NCI-H1048 (cell line): ENCODE results near the gene RERG.
A peak's percentile ranks its signal among the peaks of the same experiment; 100 is the strongest.
"Not testable (repeated sequence)": the region's sequence is repeated elsewhere in the genome, so short reads cannot be mapped to it uniquely, and the experiment has no call there.

Source experiments
- DNase-seq: peaks from one replicate; lab custom pipeline; 2025; lab: John Stamatoyannopoulos, UW

The RERG gene

DNA sequence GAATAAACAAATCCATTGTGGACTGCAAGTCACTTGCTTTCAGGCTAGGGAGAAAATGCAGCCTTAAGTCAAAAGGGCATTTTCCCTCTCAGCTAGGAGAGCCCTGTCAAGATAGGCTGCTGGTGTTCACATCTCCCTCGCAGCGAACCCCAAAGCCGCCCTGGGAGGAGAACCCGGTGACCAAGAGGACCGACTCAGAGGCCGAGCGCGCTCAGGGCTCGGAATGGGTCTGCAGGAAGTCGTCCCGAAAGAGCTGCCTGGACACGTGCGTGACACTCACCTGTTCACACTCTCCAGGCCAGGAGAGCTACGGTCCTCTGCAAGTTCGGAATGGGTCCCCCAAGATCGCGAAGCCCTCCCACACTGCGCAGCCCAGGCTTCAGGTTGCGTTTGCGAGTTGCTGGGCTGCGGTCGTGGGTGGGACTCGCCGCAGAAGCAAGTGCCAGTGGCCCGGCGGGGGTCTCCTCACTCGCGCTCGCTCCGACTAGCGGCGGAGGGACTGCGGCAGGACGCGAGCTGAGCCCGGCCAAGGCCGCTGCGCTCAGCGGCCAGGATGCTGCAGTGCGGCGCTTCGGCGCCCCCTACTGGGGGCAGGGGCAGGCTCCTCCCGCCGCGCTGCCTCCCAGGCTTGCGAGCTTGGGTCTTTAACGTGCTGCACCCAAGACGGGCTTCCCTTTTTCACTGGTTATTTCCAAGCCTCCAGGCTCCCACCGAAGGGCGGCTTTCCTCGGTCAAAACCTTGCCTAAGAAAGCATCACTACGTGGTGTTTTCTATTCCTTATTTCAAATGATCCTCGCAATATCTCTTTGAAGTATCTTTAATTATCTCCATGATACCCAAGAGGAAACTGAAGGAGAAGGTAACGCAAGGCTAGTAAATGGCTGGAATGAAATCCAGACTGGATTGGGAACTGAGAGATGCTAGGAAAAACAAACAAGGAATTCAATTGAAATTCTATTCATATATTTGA, at the start of gene RERG:
Gene RERG, minus strand, starts transcription at position 503 of the 971 bp plus-strand sequence. CDS start 3,928 bp downstream, outside the sequence.
- DNase-seq = peak; percentile 57

DNA sequence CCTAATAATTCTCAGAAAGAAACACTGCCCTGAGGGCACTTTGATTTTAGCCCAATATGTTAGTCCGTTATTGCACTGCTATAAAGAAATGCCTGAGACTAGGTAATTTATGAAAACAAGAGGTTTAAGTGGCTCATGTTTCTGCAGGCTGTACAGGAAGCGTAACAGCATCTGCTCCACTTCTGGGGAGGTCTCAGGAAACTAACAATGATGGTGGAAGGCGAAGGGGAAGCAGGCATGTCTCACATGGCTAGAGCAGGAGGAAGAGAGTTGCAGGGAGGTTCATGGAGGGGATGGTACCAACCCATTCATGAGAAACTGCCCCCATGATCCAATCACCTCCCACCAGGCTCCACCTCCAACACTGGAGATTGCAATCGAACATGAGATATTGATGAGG, 49.4 kb upstream of the RERG start:
- no peak for DNase-seq

DNA sequence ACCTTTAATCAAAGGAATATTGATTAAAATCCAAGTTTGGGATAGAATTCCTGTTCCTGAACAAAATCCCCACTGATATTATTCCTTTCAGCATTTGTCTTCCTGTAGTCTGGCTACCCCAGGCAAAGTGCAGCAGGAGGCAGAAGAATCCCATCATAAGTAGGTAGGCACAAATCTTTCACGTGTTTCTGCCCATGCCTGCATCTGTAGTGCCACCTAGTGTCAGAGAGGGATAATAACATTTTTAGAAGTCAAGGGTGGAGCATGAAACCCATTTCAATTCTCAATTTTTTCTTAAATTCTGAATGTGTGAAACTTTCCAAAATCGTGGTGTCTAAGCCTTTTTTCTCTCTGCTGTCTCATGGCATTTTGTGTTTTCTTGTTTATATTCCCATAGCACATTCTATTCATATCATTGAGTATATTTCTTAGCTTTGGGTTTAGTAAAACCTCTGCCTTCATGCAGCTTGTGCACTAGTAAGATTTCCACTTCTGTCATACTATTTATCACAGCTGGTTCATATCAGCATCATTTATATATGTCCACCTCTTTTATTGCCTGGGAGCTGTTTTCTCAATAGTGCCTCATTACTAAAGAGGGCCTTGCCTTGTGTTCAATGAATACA, 47.8 kb upstream of the RERG start:
- DNase-seq = peak; percentile 19

- no peak for DNase-seq
Measured at GRCh38 chr12:15268309-15268708, 47.1 kb upstream of the RERG start.

DNA sequence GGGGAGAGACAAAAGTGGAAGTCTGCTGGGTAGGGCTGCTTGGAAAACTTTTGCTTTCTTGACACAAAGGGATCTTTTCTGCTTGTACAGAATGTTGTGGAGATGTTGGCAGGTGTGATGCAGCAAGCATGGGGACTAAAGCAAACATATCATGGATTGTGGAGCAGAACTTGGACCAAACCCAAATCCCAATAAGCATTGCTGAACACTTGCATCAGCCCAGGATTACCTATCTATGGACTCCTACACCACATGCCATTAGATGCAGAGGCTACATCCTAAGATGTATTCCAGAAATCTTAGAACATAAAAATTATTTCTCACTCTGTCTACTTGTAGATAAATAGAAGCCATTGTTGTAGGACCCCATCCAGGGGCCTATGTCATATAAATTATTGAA, 44.7 kb upstream of the RERG start:
- DNase-seq = no peak

DNA sequence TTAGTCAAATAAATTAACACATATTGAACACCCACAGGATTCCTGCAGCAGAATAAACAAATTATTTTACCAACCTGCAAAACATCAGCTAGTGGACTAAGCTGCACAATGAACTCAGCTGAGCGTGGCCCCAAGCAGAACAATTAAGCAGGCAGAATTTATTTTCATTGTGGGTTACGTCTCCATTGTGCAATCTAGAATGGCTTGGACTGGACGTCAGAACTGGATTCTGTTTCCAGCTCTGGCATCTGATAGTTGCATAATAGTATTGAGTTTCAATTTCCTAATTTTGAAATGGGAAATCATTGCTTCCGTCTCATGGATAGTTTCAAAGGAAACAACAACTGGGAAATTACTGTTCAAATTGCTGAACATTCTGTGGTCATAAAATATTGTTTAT, 35.5 kb upstream of the RERG start:
- DNase-seq = no peak

- no peak for DNase-seq
Measured at GRCh38 chr12:15253990-15254389, 32.8 kb upstream of the RERG start.

GRCh38 chr12:15244926-15245325, 23.7 kb upstream of the RERG start:
- no peak for DNase-seq

DNA sequence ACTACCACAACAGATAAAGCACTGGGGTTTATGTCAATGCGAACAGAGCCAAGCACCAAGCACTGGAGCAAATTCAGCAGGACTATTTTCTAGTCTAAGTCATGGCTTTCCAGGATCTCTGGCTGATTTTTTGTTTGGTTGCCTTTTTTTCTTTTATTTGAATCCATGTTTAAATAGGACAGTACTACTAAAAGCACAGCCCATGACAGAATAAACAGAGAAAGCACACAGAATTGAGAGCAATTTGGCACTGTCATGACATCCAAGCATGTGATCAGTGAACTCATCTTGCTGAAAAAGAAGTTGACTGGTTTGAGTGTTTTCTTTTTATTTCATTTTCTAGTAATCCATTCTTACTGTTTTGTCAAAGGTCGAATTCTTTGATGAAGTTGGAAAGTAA, 23.1 kb upstream of the RERG start:
- DNase-seq = no peak

- DNase-seq = no peak
Measured at GRCh38 chr12:15243102-15243501, 21.9 kb upstream of the RERG start.

DNA sequence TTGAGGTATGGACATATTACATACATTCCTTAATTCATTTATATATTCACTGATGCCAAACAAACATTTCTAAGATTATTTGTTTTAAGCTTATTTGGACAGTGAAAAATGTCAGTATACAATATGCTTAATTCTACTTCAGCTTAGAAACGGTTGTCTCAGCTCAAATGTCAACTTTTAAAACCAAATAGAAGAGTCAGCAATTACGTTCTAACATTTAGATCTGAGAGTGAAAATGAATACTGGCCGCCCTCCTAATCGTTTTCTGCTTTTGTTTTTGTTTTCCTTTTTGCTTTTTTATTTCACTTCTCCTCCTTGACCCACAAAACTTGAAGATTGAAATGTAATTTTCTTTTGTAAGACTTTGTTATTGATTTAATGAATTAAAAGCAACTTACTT, 19.7 kb upstream of the RERG start:
- DNase-seq = no peak

GRCh38 chr12:15234508-15234907, 13.3 kb upstream of the RERG start:
- DNase-seq = no peak

GRCh38 chr12:15234011-15234410, 12.8 kb upstream of the RERG start:
- no peak for DNase-seq

DNA sequence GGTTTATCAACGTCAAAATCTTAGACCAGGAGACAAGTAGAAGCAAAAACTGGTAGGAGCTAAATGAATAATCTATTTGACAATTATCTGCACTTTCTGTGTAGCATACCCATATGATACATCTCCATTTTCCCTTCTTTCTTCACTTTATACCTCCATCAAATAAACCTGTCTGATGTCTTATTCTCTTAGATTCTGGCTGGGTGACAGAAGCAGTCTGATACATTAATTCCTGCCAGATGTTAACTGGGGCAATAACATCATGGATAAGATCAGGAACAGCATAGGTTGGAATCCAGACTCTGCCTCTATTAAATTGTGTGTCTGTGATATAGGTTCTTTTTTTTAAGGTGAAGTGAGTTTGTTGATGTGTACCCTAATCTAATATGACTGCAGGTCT, 11.7 kb upstream of the RERG start:
- no peak for DNase-seq

DNA sequence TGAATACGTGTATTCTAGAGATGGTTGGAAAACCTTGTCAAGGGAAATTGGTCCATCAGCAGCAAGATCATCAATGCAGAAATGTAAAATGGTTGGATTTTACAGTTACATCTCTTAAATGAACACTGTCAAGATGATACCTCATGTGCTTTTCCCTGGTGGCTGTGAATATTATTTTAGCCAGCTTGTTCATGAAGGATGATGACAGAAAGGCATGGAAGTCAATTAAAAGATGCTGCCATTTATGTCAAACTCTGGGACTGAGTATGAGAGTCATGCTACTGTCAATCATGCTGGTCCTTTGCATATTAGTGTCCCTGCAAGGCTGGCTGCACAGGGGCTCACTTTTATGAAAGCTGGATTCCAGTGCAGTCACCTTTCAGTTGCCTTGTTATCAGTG, 10.3 kb upstream of the RERG start:
- no peak for DNase-seq

DNA sequence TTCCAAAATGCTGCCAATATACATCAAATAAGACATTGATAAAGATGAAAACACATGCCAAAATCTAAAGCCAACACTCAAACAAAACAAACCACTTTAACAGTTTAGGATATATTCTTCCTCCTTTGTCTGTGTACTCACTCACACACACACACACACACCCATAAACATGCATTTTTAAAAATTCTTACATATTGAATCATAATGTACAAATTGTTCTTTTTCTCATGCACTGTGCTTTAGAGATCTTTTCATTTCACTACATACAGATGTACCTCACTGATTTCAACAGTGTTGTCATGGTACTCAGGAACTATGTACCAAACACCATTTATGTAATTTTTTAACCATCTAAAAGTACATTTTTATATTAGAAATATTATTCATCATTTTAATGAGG, 9.5 kb upstream of the RERG start:
- no peak for DNase-seq

DNA sequence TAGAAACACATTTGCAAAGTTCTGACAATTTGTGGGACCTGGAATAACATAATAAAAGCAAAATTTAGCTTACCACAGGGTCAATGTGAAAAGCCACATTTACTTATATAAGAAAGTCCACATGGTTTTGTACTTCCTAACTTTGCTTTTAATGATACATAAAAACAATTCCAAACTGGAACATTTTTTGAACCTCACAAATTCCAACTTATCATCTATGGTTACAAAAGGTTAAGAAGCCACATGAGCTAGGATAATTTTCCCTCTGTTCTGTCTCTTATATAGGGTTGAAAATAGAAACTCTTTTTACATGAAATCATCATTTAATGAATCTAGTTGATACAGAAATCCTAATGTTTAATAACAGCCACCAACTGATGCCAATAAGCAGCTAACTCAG, 8.9 kb upstream of the RERG start:
- DNase-seq = no peak

DNA sequence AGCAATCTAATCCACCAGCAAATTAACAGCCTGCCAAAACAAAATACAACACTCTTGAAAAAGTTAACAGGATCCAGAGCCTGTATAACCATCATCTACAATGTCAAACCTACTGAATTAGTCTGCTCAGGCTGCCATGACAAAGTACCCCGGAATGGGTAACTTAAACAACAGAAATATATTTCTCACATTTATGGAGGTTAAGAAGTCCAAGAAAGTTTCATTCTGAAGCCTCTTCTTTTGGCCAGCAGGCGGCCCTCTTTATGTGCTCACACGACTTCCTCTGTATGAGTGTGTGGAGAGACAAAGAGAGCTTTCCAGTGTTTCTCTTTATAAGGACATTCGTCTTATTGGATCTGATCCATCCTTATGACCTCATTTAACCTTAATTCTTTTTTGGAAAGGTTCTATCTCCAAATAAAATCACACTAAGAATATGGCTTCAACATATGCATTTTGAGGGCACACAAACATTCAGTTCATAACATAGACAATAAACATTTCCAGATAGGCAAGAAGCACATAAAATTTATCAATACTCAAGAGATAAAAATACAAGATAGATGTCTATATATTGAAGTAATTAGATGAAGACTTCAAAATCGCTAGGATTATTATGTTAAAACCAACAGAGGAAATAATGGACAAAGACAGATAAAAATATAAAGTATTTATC, 5.9 kb upstream of the RERG start:
- DNase-seq = no peak

GRCh38 chr12:15225863-15226218, 4.6 kb upstream of the RERG start:
- not testable (repeated sequence) for DNase-seq

DNA sequence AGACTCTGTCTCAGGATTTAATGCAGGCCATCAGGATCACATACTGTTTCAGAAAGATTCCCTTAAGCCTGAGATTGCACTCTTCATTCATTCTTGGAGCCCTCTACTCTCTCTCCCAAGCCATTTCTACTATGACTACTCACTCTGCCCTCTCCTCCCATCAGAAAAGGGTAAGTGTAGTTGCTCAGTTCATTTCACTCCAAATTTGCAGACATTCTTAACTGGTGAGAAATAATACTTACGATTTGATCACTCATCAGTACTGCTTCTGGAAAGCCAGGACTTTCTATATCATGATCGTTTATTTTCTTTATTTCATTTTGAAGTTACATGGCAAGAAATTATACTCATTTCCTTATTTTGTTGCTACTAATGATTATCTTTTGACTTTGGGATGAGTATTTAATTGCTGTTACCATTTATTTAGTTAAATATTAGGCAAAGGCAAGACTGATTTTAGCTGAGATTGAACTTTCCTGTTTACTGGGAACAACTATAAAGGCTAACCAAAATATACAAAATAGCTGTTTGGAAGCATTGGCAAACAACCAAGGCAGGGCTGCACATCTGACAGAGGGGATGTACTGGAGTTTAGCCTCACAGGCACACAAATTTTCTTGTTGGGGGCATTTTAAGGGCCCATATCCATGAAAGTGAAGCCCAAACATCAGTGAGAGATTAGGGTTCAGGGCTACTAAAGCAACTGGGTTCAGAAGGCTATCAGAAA, 4.1 kb upstream of the RERG start:
- DNase-seq = no peak

DNA sequence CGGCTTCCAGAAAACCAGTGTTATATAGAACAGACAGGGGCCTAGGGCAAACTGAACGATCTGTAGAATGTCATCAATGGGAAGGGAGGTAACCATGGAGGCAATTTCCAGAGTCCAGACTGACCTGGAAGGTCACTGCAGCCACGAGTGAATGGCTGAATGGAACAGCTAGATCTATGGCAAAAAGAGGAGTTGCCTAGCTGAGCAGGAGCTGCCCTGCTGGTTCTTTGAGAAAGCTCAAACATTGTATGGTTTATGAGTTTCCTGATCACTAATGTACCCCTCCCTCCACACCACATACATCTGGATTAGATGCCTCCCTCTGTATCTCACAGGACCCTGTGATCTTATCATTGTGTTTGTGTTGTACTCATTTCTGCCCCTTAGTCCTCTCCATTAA, 1.0 kb upstream of the RERG start:
- no peak for DNase-seq

DNA sequence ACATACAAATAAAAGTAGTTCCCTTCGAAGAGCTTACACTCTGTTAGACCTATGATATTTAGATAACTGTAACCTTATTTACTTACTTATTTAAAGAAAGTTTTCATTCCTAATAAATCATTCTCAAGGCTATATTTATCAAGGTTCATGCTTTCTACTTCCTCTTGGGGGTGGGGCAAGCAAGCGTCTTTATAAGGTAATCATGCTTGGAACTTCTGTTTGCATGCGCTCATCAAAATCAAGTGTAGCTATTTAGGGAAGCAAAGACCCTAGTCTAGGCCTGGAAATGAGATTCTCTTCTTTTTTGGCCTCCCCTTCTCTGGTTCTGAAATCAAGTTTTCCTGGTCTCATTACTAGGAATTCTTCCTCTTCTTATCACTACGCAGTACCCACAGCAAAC, 766 bp downstream of the RERG start:
- DNase-seq = no peak
